Cerebellar cortex (tissue), 1 donor: Measurements from ENCODE around the gene NUCB1.

Experiments used
- DNase-seq: peaks from one replicate; pipeline ENCODE4 v3.0.0-alpha.2; 2015; ENCODE audit warnings: low spot score

The NUCB1 gene

GRCh38 chr19:48962849-48963165 lies 62.7 kb downstream of the NUCB1 start:
- DNase-seq, result no peak

GRCh38 chr19:48963371-48964204 lies 63.5 kb downstream of the NUCB1 start:
- DNase-seq, result peak; percentile 66

- peak; percentile 74 for DNase-seq
Observed at GRCh38 chr19:48964205-48965039, 64.3 kb downstream of the NUCB1 start.

- peak; percentile 98 for DNase-seq
Observed at GRCh38 chr19:48965040-48965805, 65.1 kb downstream of the NUCB1 start, which contains the start of gene FTL. Gene FTL (plus strand): TSS chr19:48965309. CDS start chr19:48965508, 199 bp downstream.

GRCh38 chr19:48965806-48966540 lies 65.9 kb downstream of the NUCB1 start:
- DNase-seq, result peak; percentile 95

- peak; percentile 31 for DNase-seq
Observed at GRCh38 chr19:48966541-48967345, 66.6 kb downstream of the NUCB1 start.

- DNase-seq, result peak; percentile 72
Observed at GRCh38 chr19:48967346-48968178, 67.5 kb downstream of the NUCB1 start.

GRCh38 chr19:48968179-48968661 lies 68.1 kb downstream of the NUCB1 start:
- peak; percentile 24 for DNase-seq

- DNase-seq, result no peak
Observed at GRCh38 chr19:48968813-48969218, 68.7 kb downstream of the NUCB1 start.

- peak; percentile 88 for DNase-seq
Observed at GRCh38 chr19:48969276-48970138, 69.4 kb downstream of the NUCB1 start.

GRCh38 chr19:48970139-48970766 lies 70.1 kb downstream of the NUCB1 start:
- peak; percentile 59 for DNase-seq

GRCh38 chr19:48970923-48971395 lies 70.8 kb downstream of the NUCB1 start:
- DNase-seq, result peak; percentile 92
